Osteocyte (in vitro differentiated cells): ENCODE data around the gene CKAP4. TPM values are rescaled to one million over a fixed set of nuclear protein-coding genes. Genes with fewer than 3 reads are reported as not detected.

Source experiments
- DNase-seq: peaks from one replicate; pipeline ENCODE4 v3.0.0; 2021; ENCODE audit warnings: mixed read lengths; ENCODE audit not compliant: unreplicated experiment; ENCODE audit errors: extremely low spot score
- H3K27ac Mint-ChIP-seq: one replicate; pipeline ENCODE4 v1.8.0; 2021; ENCODE audit warnings: mild to moderate bottlenecking, mixed read lengths; ENCODE audit not compliant: unreplicated experiment
- H3K27me3 Mint-ChIP-seq: one replicate; pipeline ENCODE4 v1.8.0; 2021; ENCODE audit warnings: mixed read lengths; ENCODE audit not compliant: unreplicated experiment
- H3K36me3 Mint-ChIP-seq: one replicate; pipeline ENCODE4 v1.8.0; 2021; ENCODE audit warnings: mixed read lengths; ENCODE audit not compliant: unreplicated experiment
- H3K4me1 Mint-ChIP-seq: one replicate; pipeline ENCODE4 v1.8.0; 2021; ENCODE audit warnings: mixed read lengths; ENCODE audit not compliant: unreplicated experiment
- H3K4me3 Mint-ChIP-seq: one replicate; pipeline ENCODE4 v1.8.0; 2021; ENCODE audit warnings: mild to moderate bottlenecking, moderate library complexity, mixed read lengths; ENCODE audit not compliant: unreplicated experiment
- H3K9me3 Mint-ChIP-seq: one replicate; pipeline ENCODE4 v1.8.0; 2021; ENCODE audit warnings: mixed read lengths; ENCODE audit not compliant: unreplicated experiment
- CTCF ChIP-seq: fragments of 200-600 bp; sonication (generic); IDR thresholded peaks from 2 replicates; pipeline ENCODE4 v1.5.0; 2021; ENCODE audit warnings: antibody characterized with exemption, mild to moderate bottlenecking, moderate library complexity
- total RNA-seq: library from RNA; stranded (reverse); gene quantifications from 2 replicates; pipeline ENCODE4 v1.2.1, GENCODE V29; 2021

The CKAP4 gene
- total RNA-seq, 1 donor from 2014 or later = 182 TPM

- TF ChIP-seq CTCF = no peak
- Mint-ChIP-seq H3K27ac (no peak overlapping the region), H3K4me1 (peaks cover 17% of the 10 kb centered on the region), H3K27me3 (peaks cover 2% of the 10 kb centered on the region), H3K4me3 (no peak overlapping the region), H3K36me3 (no peaks in the 10 kb centered on the region), H3K9me3 (no peaks in the 10 kb centered on the region)
- DNase-seq = no peak
These were observed 55.0 kb downstream of the CKAP4 start for GRCh38 chr12:106192659-106193393.

DNA sequence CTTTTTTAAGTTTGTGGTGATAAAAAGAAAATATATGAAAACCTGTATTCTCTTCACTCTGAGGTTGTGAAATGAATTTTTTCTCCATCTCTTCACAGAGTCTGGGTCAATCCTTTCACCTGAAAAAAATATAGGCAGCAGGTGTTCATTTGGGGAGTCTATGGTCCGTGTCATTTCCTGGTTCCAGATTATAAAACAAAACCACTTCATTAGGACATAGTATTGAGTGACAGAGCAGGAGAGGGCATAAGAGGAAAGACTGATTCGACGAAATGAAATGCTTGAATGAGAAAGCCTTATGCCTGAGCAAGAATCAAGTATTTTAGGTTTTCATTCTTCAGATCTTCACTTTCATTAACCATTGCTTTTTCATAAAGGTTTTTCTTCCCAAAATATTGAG lies 57.2 kb downstream of the CKAP4 start:
- H3K4me3 Mint-ChIP-seq = no peak overlapping the region
- H3K27ac Mint-ChIP-seq = no peak overlapping the region
- H3K36me3 Mint-ChIP-seq = no peaks in the 10 kb centered on the region
- peaks cover 4% of the 10 kb centered on the region for H3K27me3 Mint-ChIP-seq
- no peak for TF ChIP-seq CTCF
- H3K4me1 Mint-ChIP-seq = peaks cover 18% of the 10 kb centered on the region
- no peak for DNase-seq
- H3K9me3 Mint-ChIP-seq = no peaks in the 10 kb centered on the region

DNA sequence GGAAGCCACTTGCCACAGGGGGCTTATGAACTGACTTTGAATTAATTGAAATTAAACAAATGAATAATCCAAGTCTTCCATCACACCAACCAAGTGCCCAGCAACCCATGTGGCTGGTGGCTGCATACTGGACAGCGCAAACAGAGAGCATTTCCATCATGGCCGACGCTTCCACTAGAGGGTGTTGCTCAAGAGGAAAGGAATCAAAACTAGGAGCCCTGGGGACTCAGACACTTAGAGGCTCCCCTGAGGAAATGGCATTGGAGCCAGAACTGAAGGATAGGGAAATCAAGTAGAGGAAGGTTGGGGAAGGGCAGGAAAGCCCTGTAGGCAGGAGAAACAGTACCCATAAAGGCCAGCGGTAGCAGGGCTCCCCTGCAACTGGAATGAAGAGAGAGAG lies 58.5 kb downstream of the CKAP4 start:
- Mint-ChIP-seq H3K4me3 (no peak overlapping the region), H3K4me1 (peaks cover 15% of the 10 kb centered on the region), H3K27me3 (peaks cover 4% of the 10 kb centered on the region), H3K27ac (no peak overlapping the region), H3K36me3 (no peaks in the 10 kb centered on the region), H3K9me3 (no peaks in the 10 kb centered on the region)
- no peak for DNase-seq
- no peak for TF ChIP-seq CTCF

DNA sequence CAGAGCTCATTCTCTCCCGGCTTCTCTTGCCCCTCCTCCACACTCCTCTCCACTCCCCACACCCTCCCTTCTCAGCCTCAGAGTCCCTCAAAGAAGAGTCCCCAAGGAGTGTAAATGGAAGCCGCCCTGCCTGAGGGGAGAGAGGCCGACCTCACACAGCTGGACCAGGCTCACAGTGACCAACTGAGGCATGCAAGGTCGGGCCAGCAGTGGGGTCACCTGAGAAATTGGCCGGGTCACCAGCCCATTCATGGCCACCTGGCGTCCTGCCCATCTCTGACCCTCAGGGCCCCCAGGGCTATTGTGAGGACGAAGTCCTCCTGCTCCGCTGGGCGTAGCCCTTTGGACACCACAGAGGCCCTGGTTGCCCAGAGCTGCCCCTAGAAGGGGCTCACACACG lies 59.6 kb downstream of the CKAP4 start:
- Mint-ChIP-seq H3K27me3 (peaks cover 4% of the 10 kb centered on the region), H3K4me1 (peaks cover 15% of the 10 kb centered on the region)

More for the DNA sequence above, 59.6 kb downstream of the CKAP4 start:
- Mint-ChIP-seq H3K27ac (no peak overlapping the region), H3K4me3 (no peak overlapping the region), H3K9me3 (no peaks in the 10 kb centered on the region), H3K36me3 (no peaks in the 10 kb centered on the region)
- no peak for DNase-seq
- no peak for TF ChIP-seq CTCF

Other genes with a start within 250 kb of the CKAP4 start
- 20.2 and 21.1 TPM in 2 replicates for gene NUAK1, start 109.1 kb downstream of the CKAP4 start, total RNA-seq
- gene TCP11L2, start 54.7 kb upstream of the CKAP4 start, total RNA-seq = 42.7 and 46.9 TPM in 2 replicates
- gene POLR3B, start 109.7 kb upstream of the CKAP4 start, total RNA-seq = 8.1 and 8.4 TPM in 2 replicates